PC-9 (cell line): ENCODE results near the gene KRTAP10-5.

Experiments
- EZH2 ChIP-seq: fragments of 200-600 bp; sonication (generic); IDR thresholded peaks from 2 replicates; pipeline ENCODE4 v1.8.0; 2017; ENCODE audit warnings: antibody characterized with exemption, low read depth
- TF ChIP-seq, protein P1 (sequence below): fragments of 200-600 bp; sonication (generic); conservative IDR thresholded peaks from 2 replicates; pipeline ENCODE4 v1.6.1; 2017; ENCODE audit warnings: mixed run types, antibody characterized with exemption, mild to moderate bottlenecking, moderate library complexity

DNA sequence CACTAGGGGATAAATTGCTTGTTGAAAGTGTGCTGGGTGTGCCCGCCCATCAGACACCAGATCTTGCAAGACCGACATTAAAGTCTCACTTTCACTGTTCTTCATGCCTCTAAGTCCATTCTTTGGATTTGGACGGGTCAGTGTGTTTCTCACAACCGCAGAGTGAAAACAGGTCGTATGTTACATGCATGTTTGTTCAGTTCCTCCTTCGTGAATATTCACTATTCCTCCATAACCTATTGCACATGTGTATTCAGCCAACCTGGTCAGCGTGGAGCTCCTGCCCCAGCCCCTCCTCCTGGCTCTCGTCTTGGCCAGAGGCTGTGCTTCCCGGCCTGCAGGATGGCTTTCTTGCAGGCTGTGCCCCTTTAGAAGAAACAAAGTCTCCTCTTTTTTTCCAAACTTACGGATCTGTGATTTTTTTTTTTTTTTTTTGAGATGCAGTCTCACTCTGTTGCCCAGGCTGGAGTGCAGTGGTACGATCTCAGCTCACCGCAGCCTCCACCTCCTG, 14.1 kb upstream of the KRTAP10-5 start:
- TF ChIP-seq, protein P1, sequence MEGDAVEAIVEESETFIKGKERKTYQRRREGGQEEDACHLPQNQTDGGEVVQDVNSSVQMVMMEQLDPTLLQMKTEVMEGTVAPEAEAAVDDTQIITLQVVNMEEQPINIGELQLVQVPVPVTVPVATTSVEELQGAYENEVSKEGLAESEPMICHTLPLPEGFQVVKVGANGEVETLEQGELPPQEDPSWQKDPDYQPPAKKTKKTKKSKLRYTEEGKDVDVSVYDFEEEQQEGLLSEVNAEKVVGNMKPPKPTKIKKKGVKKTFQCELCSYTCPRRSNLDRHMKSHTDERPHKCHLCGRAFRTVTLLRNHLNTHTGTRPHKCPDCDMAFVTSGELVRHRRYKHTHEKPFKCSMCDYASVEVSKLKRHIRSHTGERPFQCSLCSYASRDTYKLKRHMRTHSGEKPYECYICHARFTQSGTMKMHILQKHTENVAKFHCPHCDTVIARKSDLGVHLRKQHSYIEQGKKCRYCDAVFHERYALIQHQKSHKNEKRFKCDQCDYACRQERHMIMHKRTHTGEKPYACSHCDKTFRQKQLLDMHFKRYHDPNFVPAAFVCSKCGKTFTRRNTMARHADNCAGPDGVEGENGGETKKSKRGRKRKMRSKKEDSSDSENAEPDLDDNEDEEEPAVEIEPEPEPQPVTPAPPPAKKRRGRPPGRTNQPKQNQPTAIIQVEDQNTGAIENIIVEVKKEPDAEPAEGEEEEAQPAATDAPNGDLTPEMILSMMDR: no peak
- no peak for TF ChIP-seq EZH2
